B cell (primary cell): Measurements from ENCODE around the gene NUP98.
"Not testable (repeated sequence)": the region's sequence is repeated elsewhere in the genome, so short reads cannot be mapped to it uniquely, and the experiment has no call there.

Experiments used
- EZH2 ChIP-seq: IDR thresholded peaks from 2 replicates; pipeline ENCODE4 v1.6.1; 2012; ENCODE audit warnings: borderline replicate concordance, low read depth, mild to moderate bottlenecking, moderate library complexity, low read length; ENCODE audit not compliant: insufficient read depth, poor library complexity, severe bottlenecking
- TF ChIP-seq, protein P1 (sequence below): fragments of 200-600 bp; IDR thresholded peaks from one replicate; pipeline ENCODE4 v1.8.0; 2022; ENCODE audit warnings: antibody characterized with exemption, mild to moderate bottlenecking

- TF ChIP-seq, protein P1, sequence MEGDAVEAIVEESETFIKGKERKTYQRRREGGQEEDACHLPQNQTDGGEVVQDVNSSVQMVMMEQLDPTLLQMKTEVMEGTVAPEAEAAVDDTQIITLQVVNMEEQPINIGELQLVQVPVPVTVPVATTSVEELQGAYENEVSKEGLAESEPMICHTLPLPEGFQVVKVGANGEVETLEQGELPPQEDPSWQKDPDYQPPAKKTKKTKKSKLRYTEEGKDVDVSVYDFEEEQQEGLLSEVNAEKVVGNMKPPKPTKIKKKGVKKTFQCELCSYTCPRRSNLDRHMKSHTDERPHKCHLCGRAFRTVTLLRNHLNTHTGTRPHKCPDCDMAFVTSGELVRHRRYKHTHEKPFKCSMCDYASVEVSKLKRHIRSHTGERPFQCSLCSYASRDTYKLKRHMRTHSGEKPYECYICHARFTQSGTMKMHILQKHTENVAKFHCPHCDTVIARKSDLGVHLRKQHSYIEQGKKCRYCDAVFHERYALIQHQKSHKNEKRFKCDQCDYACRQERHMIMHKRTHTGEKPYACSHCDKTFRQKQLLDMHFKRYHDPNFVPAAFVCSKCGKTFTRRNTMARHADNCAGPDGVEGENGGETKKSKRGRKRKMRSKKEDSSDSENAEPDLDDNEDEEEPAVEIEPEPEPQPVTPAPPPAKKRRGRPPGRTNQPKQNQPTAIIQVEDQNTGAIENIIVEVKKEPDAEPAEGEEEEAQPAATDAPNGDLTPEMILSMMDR: not testable (repeated sequence)
- not testable (repeated sequence) for TF ChIP-seq EZH2
Observed at GRCh38 chr11:3652514-3652913, 144.8 kb downstream of the NUP98 start.
